H1 (cell line): ENCODE measurements around the gene LGALS9C. TPM values are rescaled to one million over a fixed set of nuclear protein-coding genes. Genes with fewer than 3 reads are reported as not detected.
"Not testable (repeated sequence)": the region's sequence is repeated elsewhere in the genome, so short reads cannot be mapped to it uniquely, and the experiment has no call there.

Experiments used
- CTCF ChIA-PET: fragments of 300-600 bp; sonication (Branson Sonifier 250); formaldehyde crosslinking; loops from one replicate; lab custom pipeline; 2021; ENCODE audit not compliant: partially characterized antibody; lab: Charles Lee
- POLR2A ChIA-PET: fragments of 300-600 bp; sonication (Branson Sonifier 250); formaldehyde crosslinking; loops from one replicate; lab custom pipeline; 2021; ENCODE audit warnings: inconsistent platforms; ENCODE audit not compliant: partially characterized antibody; lab: Charles Lee
- DNase-seq, 2 experiments: peaks; one replicate each; pipeline versions ENCODE4 v3.0.0 to v3.0.0-alpha.2; 2010 to 2022; ENCODE audit warnings: low spot score in 2 of 2, low read depth in 1 of 2, mixed read lengths in 1 of 2
- FAIRE-seq: peaks from 2 replicates; lab custom pipeline; 2011; peaks lifted over from hg19 to GRCh38; lab: Jason Lieb, UNC
- H2AFZ ChIP-seq: 2 replicates; pipeline ENCODE4 v1.8.1; 2012; ENCODE audit warnings: low read length, inconsistent platforms
- H2AK5ac ChIP-seq: 2 replicates; pipeline ENCODE4 v1.6.1; 2013; ENCODE audit warnings: low read depth, low read length
- H2BK120ac ChIP-seq: replicated peaks from 2 replicates; pipeline ENCODE3; 2013; ENCODE audit warnings: low read depth, low read length, inconsistent platforms
- H2BK12ac ChIP-seq: 2 replicates; pipeline ENCODE4 v1.6.1; 2013; ENCODE audit warnings: low read depth, low read length
- H2BK15ac ChIP-seq: 2 replicates; pipeline ENCODE4 v1.6.1; 2013; ENCODE audit warnings: low read length
- H2BK20ac ChIP-seq: 2 replicates; pipeline ENCODE4 v1.6.1; 2013; ENCODE audit warnings: low read length
- H2BK5ac ChIP-seq: 2 replicates; pipeline ENCODE4 v1.6.1; 2013; ENCODE audit warnings: low read depth, low read length
- H3K14ac ChIP-seq: 2 replicates; pipeline ENCODE4 v1.6.1; 2013; ENCODE audit warnings: inconsistent platforms; ENCODE audit not compliant: insufficient read length
- H3K18ac ChIP-seq: 2 replicates; pipeline ENCODE4 v1.6.1; 2013; ENCODE audit warnings: low read length; ENCODE audit errors: extremely low read depth
- H3K23ac ChIP-seq: 2 replicates; pipeline ENCODE4 v1.6.1; 2013; ENCODE audit warnings: inconsistent platforms; ENCODE audit not compliant: insufficient read length
- H3K23me2 ChIP-seq: 2 replicates; pipeline ENCODE4 v1.6.1; 2013; ENCODE audit warnings: low read depth, low read length
- H3K27ac ChIP-seq: 2 replicates; pipeline ENCODE4 v1.6.1; 2011; ENCODE audit warnings: low read depth, low read length, inconsistent platforms
- H3K27me3 ChIP-seq, 4 experiments: replicated peaks in 1 of 4; 1 replicate in 1 of 4; 2 replicates in 3 of 4; pipeline versions ENCODE4 v1.6.1 to v1.8.1; 2011 to 2013; ENCODE audit warnings: low read length in 3 of 4, mild to moderate bottlenecking in 3 of 4, inconsistent platforms in 2 of 4, mixed read lengths in 2 of 4, moderate library complexity in 1 of 4; ENCODE audit not compliant: control insufficient read depth in 3 of 4, insufficient read depth in 3 of 4; ENCODE audit errors: extremely low read depth in 1 of 4
- H3K36me3 ChIP-seq, 4 experiments: 2 replicates each; pipeline versions ENCODE4 v1.6.1 to v1.8.1; 2011 to 2013; ENCODE audit warnings: mild to moderate bottlenecking in 4 of 4, low read length in 3 of 4, moderate library complexity in 2 of 4, control low read depth in 1 of 4, inconsistent platforms in 1 of 4; ENCODE audit not compliant: insufficient read depth in 4 of 4, control insufficient read depth in 2 of 4
- H3K4ac ChIP-seq: replicated peaks from 2 replicates; pipeline ENCODE3; 2013; ENCODE audit warnings: low read length, low read depth, mixed read lengths, inconsistent platforms; ENCODE audit not compliant: insufficient read length
- H3K4me1 ChIP-seq, 4 experiments: replicated peaks in 1 of 4; 1 replicate in 1 of 4; 2 replicates in 3 of 4; pipeline versions ENCODE4 v1.6.1 to v1.8.1; 2011 to 2013; ENCODE audit warnings: low read length in 3 of 4, inconsistent platforms in 2 of 4, mixed read lengths in 1 of 4; ENCODE audit not compliant: insufficient read depth in 4 of 4, control insufficient read depth in 3 of 4
- H3K4me2 ChIP-seq, 2 experiments: 2 replicates each; pipeline versions ENCODE4 v1.6.1 to v1.8.1; 2011 to 2013; ENCODE audit warnings: low read depth in 2 of 2, low read length in 2 of 2, control low read depth in 1 of 2, inconsistent platforms in 1 of 2, mild to moderate bottlenecking in 1 of 2; ENCODE audit not compliant: insufficient read depth in 1 of 2
- H3K4me3 ChIP-seq, 4 experiments: fragments of 200-600, 300-600 bp in 1 of 4; sonication (generic), shearing (Covaris generic), sonication (Bioruptor Twin) in 1 of 4; 2 replicates each; pipeline versions ENCODE4 v1.5.1 to v1.8.1; 2011 to 2016; ENCODE audit warnings: low read length in 4 of 4, low read depth in 3 of 4, control low read depth in 2 of 4, inconsistent platforms in 2 of 4, mild to moderate bottlenecking in 2 of 4, mixed read lengths in 1 of 4, moderate library complexity in 1 of 4; ENCODE audit not compliant: insufficient read depth in 2 of 4; ENCODE audit errors: extremely low read depth in 1 of 4
- H3K56ac ChIP-seq: replicated peaks from 2 replicates; pipeline ENCODE3; 2013; ENCODE audit warnings: low read depth, mild to moderate bottlenecking, mixed read lengths, low read length, inconsistent platforms; ENCODE audit not compliant: insufficient read length
- H3K79me1 ChIP-seq: 2 replicates; pipeline ENCODE4 v1.6.1; 2013; ENCODE audit warnings: low read depth, low read length, control low read depth
- H3K79me2 ChIP-seq, 2 experiments: 2 replicates each; pipeline versions ENCODE4 v1.6.1 to v1.8.1; 2012 to 2013; ENCODE audit warnings: low read length in 2 of 2, mild to moderate bottlenecking in 2 of 2, inconsistent platforms in 1 of 2; ENCODE audit not compliant: insufficient read depth in 2 of 2, control insufficient read depth in 1 of 2
- H3K9ac ChIP-seq, 4 experiments: replicated peaks in 1 of 4; 1 replicate in 1 of 4; 2 replicates in 3 of 4; pipeline versions ENCODE4 v1.6.1 to v1.8.1; 2011 to 2013; ENCODE audit warnings: low read depth in 3 of 4, low read length in 3 of 4, control low read depth in 2 of 4, mild to moderate bottlenecking in 2 of 4, moderate library complexity in 2 of 4, inconsistent platforms in 1 of 4; ENCODE audit errors: extremely low read depth in 1 of 4
- H3K9me3 ChIP-seq, 2 experiments: 2 replicates each; pipeline versions ENCODE4 v1.6.1 to v1.8.1; 2012 to 2013; ENCODE audit warnings: mild to moderate bottlenecking in 2 of 2, moderate library complexity in 2 of 2, control low read depth in 1 of 2, inconsistent platforms in 1 of 2, low read depth in 1 of 2, low read length in 1 of 2, mixed read lengths in 1 of 2; ENCODE audit not compliant: insufficient read depth in 2 of 2
- H4K20me1 ChIP-seq, 2 experiments: replicated peaks in 1 of 2; 2 replicates each; pipeline versions ENCODE3 to v1.8.1; 2011 to 2013; ENCODE audit warnings: inconsistent platforms in 2 of 2, low read length in 2 of 2, mild to moderate bottlenecking in 1 of 2; ENCODE audit not compliant: insufficient read depth in 2 of 2, control insufficient read depth in 1 of 2
- H4K5ac ChIP-seq: 2 replicates; pipeline ENCODE4 v1.6.1; 2013; ENCODE audit warnings: low read length, low read depth, mixed read lengths, inconsistent platforms; ENCODE audit not compliant: insufficient read length
- H4K8ac ChIP-seq: 2 replicates; pipeline ENCODE4 v1.8.0; 2013; ENCODE audit warnings: mild to moderate bottlenecking, moderate library complexity, low read length, inconsistent platforms; ENCODE audit not compliant: insufficient read depth; ENCODE audit errors: extremely low read depth
- H4K91ac ChIP-seq: replicated peaks from 2 replicates; pipeline ENCODE3; 2013; ENCODE audit warnings: low read length, mixed read lengths, inconsistent platforms; ENCODE audit not compliant: insufficient read length
- WGBS, 2 experiments: shearing (Covaris generic) in 1 of 2; methylation state at CpG; one replicate each; pipeline versions ENCODE4 v1.1.6 to v1.1.7; 2013 to 2015; ENCODE audit warnings: low lambda C conversion rate in 2 of 2, mixed read lengths in 2 of 2, inconsistent platforms in 1 of 2, low coverage in 1 of 2, missing lambda C conversion rate in 1 of 2; ENCODE audit not compliant: insufficient replicate concordance in 2 of 2, insufficient coverage in 1 of 2, insufficient read length in 1 of 2; ENCODE audit errors: extremely low coverage in 1 of 2, missing lambda C conversion rate in 1 of 2; 5-methylcytosine and 5-hydroxymethylcytosine counted together
- polyA plus RNA-seq, 7 experiments: library from polyadenylated mRNA; depleted of rRNA in 3 of 7; stranded (reverse) in 5 of 7; unstranded in 2 of 7; fragments of >200 nt in 5 of 7; fragments of 200-250 nt in 2 of 7; gene quantifications; 1 replicate in 5 of 7; 2 replicates in 1 of 7; 4 replicates in 1 of 7; pipeline versions ENCODE4 v1.2.1 to v1.2.3, GENCODE V29; 2011 to 2013; ENCODE audit warnings: missing spikeins in 2 of 7, mixed read lengths in 2 of 7
- total RNA-seq: library from RNA; stranded (reverse); fragmentation: NEBNext Ultra II Directional; extraction: Animal tissue kit (Norgen Biotek cat#: 25700); gene quantifications from 2 replicates; pipeline ENCODE4 v1.2.1, GENCODE V29; 2021

The LGALS9C gene
- total and polyA plus RNA-seq, 2 of the 8 experiments (the other 6 are each of a cell fraction or from before 2014, with no cell fraction given), result 0.03 TPM; not detected in 1

- H3K36me3 ChIP-seq, H4K5ac ChIP-seq, H3K14ac ChIP-seq, H3K79me2 ChIP-seq, CTCF ChIA-PET, H2BK12ac ChIP-seq, POLR2A ChIA-PET, H3K79me1 ChIP-seq, H4K91ac ChIP-seq, H3K56ac ChIP-seq, FAIRE-seq, H3K27ac ChIP-seq, H2AK5ac ChIP-seq, DNase-seq, H2BK120ac ChIP-seq, H2BK20ac ChIP-seq, H3K4ac ChIP-seq, H4K20me1 ChIP-seq, H3K9ac ChIP-seq, H3K9me3 ChIP-seq, H3K4me3 ChIP-seq, H3K4me1 ChIP-seq, H3K23me2 ChIP-seq, H3K27me3 ChIP-seq, H2BK5ac ChIP-seq, H2AFZ ChIP-seq, H3K18ac ChIP-seq, H4K8ac ChIP-seq, H2BK15ac ChIP-seq, H3K4me2 ChIP-seq, H3K23ac ChIP-seq: not testable (repeated sequence)
- 84% methylated on average over 8 of the region's 8 CpGs; no CpG with 5 or more reads in 1 of the 2 experiments for WGBS, 2 experiments
Measured at GRCh38 chr17:18527354-18527753, 50.8 kb downstream of the LGALS9C start.

DNA sequence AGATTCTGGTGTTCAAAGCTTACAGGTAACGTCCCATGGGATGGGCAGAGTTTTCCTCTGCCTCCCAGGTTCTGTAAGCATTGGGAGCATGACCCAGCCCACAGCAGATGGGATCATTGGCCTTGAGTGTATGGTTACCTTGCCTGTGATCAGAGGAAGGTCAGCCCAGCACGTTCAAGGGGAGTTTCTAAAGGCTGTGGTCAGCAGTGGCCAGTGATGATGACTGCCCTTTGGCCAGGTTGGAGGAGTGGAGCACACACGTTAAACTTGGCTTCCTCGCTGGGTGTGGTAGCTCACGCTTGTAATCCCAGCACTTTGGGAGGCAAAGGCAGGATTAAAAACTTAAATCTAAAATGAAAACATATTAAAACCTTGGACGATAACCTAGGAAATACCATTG is 51.8 kb downstream of the LGALS9C start:
- H2BK15ac ChIP-seq, H3K14ac ChIP-seq, H3K79me1 ChIP-seq, H3K23ac ChIP-seq, H3K79me2 ChIP-seq, DNase-seq, H2BK20ac ChIP-seq, H3K4me3 ChIP-seq, POLR2A ChIA-PET, H3K23me2 ChIP-seq, H3K4me1 ChIP-seq, CTCF ChIA-PET, H4K8ac ChIP-seq, H3K4me2 ChIP-seq, H3K18ac ChIP-seq, H3K9me3 ChIP-seq, H4K20me1 ChIP-seq, H3K4ac ChIP-seq, H3K36me3 ChIP-seq, H3K27me3 ChIP-seq, H4K91ac ChIP-seq, FAIRE-seq, H2BK12ac ChIP-seq, H2AK5ac ChIP-seq, H2BK5ac ChIP-seq, H3K27ac ChIP-seq, H2BK120ac ChIP-seq, H3K9ac ChIP-seq, H2AFZ ChIP-seq, H4K5ac ChIP-seq, H3K56ac ChIP-seq: not testable (repeated sequence)
- WGBS, 2 experiments, result 100% methylated on average over 3 of the region's 6 CpGs; no CpG with 5 or more reads in 1 of the 2 experiments
